GM23338 (cell line): ENCODE measurements around the gene TOM1L2.

Experiments used
- CREB1 ChIP-seq: fragments of 250-450 bp; sonication (Bioruptor Pico); IDR thresholded peaks from 2 replicates; pipeline ENCODE4 v1.5.0; 2020; ENCODE audit warnings: low read depth, mild to moderate bottlenecking, moderate library complexity
- CTCF ChIP-seq, 2 experiments: fragments of 200-600 bp in 1 of 2; sonication (generic) in 1 of 2; conservative IDR thresholded peaks; 2 replicates each; pipeline versions ENCODE4 v1.5.1 to v1.6.1; 2016 to 2017; ENCODE audit warnings: antibody characterized with exemption in 2 of 2, low read depth in 2 of 2, mild to moderate bottlenecking in 2 of 2, moderate library complexity in 1 of 2
- ETS1 ChIP-seq: IDR thresholded peaks from 2 replicates; pipeline ENCODE4 v1.6.1; 2016; ENCODE audit warnings: antibody characterized with exemption
- EZH2 ChIP-seq: fragments of 200-600 bp; sonication (generic); IDR thresholded peaks from one replicate; pipeline ENCODE4 v1.8.0; 2017; ENCODE audit warnings: antibody characterized with exemption, mild to moderate bottlenecking, low read depth; ENCODE audit not compliant: unreplicated experiment
- EZH2phosphoT487 ChIP-seq: fragments of 200-600 bp; sonication (generic); IDR thresholded peaks from one replicate; pipeline ENCODE4 v1.8.1; 2018; ENCODE audit warnings: antibody characterized with exemption; ENCODE audit not compliant: unreplicated experiment
- JUNB ChIP-seq: IDR thresholded peaks from one replicate; pipeline ENCODE4 v1.6.1; 2016; ENCODE audit warnings: antibody characterized with exemption; ENCODE audit not compliant: unreplicated experiment
- NANOG ChIP-seq: IDR thresholded peaks from 2 replicates; pipeline ENCODE4 v1.6.1; 2016; ENCODE audit warnings: antibody characterized with exemption, borderline replicate concordance
- POLR2AphosphoS5 ChIP-seq: IDR thresholded peaks from 2 replicates; pipeline ENCODE4 v1.6.1; 2016; ENCODE audit warnings: antibody characterized with exemption, low read depth
- REST ChIP-seq: IDR thresholded peaks from one replicate; pipeline ENCODE4 v1.6.1; 2018; ENCODE audit warnings: antibody characterized with exemption; ENCODE audit not compliant: unreplicated experiment
- STAT1 ChIP-seq: IDR thresholded peaks from one replicate; pipeline ENCODE4 v1.6.1; 2016; ENCODE audit warnings: antibody characterized with exemption; ENCODE audit not compliant: unreplicated experiment
- ZNF114 ChIP-seq: fragments of 250-450 bp; sonication (Bioruptor Pico); IDR thresholded peaks from 2 replicates; pipeline ENCODE4 v1.5.0; 2020; ENCODE audit warnings: mild to moderate bottlenecking, moderate library complexity
- ZNF331 ChIP-seq: fragments of 250-450 bp; sonication (Bioruptor Pico); IDR thresholded peaks from 2 replicates; pipeline ENCODE4 v1.5.0; 2020; ENCODE audit warnings: low read depth, mild to moderate bottlenecking, moderate library complexity
- ZNF462 ChIP-seq: fragments of 250-450 bp; sonication (Bioruptor Pico); IDR thresholded peaks from 2 replicates; pipeline ENCODE4 v1.5.0; 2020; ENCODE audit warnings: mild to moderate bottlenecking, moderate library complexity

GRCh38 chr17:17887752-17888304, 84.4 kb downstream of the TOM1L2 start:
- TF ChIP-seq ETS1: no peak
- no peak for TF ChIP-seq CTCF (conservative IDR thresholded peaks at IDR 0.05; ENCODE audit: low read depth in 2 of 2)
- no peak for TF ChIP-seq EZH2
- TF ChIP-seq EZH2phosphoT487: no peak
- no peak for TF ChIP-seq POLR2AphosphoS5
- no peak for TF ChIP-seq ZNF114 (CRISPR knock-in tag)
- no peak for TF ChIP-seq CREB1
- no peak for TF ChIP-seq ZNF462 (CRISPR knock-in tag)
- TF ChIP-seq REST: no peak
- no peak for TF ChIP-seq JUNB
- no peak for TF ChIP-seq STAT1
- no peak for TF ChIP-seq NANOG
- TF ChIP-seq ZNF331 (CRISPR knock-in tag): no peak
